ENCODE measurements around the gene MAT2A. TPM values are rescaled to one million over a fixed set of nuclear protein-coding genes. Genes with fewer than 3 reads are reported as not detected.

MAT2A gene
- total RNA-seq, 4 donors from 2014 or later, result 303 to 511 (median 354) TPM

DNA sequence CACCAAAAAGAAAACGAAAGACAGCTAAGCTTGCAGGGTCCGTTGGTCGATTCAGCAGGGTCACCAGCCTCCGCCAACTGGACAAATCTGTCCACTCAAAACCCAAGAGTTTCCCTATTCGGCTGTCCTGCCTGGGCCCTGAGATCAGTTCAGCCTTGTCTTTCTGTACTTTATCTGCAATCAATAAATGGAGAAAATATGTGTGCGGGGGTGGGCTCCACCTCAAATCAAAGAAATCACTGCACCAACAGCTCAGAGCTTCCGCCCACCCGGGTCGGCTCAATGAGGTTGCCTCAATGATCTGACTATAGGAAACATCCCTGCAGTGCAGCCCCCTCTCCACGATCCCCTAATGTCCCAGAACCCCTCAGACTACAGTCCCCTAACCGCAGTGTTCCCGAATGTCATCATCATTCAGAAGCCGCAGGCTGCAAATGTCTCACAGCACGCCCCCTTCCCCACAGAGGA is 21.9 kb downstream of the MAT2A start:
- H3K4me1 ChIP-seq, result peaks cover 5 to 17% of the 10 kb centered on the region in 2 donors
- DNase-seq, result no peak
- H3K9me3 ChIP-seq, result no peaks in the 10 kb centered on the region
- intact Hi-C loops (cut with DNase I), result no loop called here
- H3K4me3 ChIP-seq (replicated peaks in 1 of 3), result peak overlapping the region; percentile 75 to 87 (median 80)
- 3 to 7% methylated on average over 5 to 14 of the region's 14 CpGs for WGBS, 2 donors
- TF ChIP-seq, protein P1, sequence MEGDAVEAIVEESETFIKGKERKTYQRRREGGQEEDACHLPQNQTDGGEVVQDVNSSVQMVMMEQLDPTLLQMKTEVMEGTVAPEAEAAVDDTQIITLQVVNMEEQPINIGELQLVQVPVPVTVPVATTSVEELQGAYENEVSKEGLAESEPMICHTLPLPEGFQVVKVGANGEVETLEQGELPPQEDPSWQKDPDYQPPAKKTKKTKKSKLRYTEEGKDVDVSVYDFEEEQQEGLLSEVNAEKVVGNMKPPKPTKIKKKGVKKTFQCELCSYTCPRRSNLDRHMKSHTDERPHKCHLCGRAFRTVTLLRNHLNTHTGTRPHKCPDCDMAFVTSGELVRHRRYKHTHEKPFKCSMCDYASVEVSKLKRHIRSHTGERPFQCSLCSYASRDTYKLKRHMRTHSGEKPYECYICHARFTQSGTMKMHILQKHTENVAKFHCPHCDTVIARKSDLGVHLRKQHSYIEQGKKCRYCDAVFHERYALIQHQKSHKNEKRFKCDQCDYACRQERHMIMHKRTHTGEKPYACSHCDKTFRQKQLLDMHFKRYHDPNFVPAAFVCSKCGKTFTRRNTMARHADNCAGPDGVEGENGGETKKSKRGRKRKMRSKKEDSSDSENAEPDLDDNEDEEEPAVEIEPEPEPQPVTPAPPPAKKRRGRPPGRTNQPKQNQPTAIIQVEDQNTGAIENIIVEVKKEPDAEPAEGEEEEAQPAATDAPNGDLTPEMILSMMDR (IDR thresholded peaks at IDR 0.05), result no peak
- TF ChIP-seq POLR2A (IDR thresholded peaks at IDR 0.05), result no peak
- H3K27ac ChIP-seq, result peak overlapping the region; percentile 43 to 94 (median 62)
- H3K36me3 ChIP-seq, result peaks cover 0 to 2% of the 10 kb centered on the region in 2 donors
- no peaks in the 10 kb centered on the region for H3K27me3 ChIP-seq

DNA sequence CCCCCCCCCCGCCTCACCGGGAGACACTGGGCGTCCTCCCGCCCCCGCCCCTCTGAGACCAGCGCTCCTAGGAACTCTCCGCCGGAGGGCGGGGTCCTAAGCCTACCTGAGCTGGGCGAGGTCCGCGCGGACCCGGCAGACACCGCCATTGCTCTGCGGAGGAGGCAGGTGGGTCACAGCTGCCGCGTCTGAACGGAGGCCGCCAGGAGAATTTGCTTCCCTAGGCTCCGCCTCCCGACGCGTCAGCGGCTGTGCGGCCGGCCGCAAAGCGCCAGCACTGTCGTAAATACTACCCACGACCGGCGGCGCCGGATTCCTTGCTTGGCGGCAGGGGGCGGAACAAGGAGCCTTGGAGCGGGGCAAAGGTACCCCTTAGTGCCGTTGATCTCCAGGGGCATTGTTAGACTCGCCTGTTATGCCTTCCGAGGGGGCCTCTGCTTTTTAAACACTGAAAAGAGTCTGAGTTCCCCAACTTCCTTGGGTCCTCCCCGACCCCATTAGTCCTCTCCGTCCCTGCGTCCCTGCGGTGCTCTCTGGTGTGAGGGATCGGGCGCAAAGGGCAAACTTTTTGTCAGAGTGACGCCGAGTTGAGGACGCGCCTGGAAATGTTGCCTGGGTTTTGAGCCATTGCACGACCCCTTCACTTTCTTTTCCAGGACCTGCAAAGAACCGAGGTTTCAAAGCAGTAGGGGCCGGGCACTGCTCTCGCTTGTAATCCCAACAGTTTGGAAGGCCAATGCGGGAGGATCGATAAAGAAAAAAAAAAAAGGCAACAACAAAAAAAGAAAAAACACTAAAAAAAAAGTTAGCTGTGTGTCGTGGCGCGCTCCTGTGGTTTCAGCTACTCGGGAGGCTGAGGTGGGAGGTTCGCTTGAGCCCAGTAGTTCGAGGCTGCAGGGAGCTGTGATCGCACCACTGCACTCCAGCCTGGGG is 22.6 kb downstream of the MAT2A start, which contains the start of gene GGCX:
Gene GGCX, minus strand, starts transcription at position 214 of the 933 bp plus-strand sequence. Its CDS starts 65 bp downstream, at position 149.
- no peaks in the 10 kb centered on the region for H3K9me3 ChIP-seq
- DNase-seq, result peak; percentile 96 to 97
- TF ChIP-seq POLR2A (IDR thresholded peaks at IDR 0.05), result peak in 1 of 2 donors; percentile 87
- TF ChIP-seq, protein P1 (IDR thresholded peaks at IDR 0.05), result peak in 2 of 6 experiments; percentile 16 to 35
- no peaks in the 10 kb centered on the region for H3K27me3 ChIP-seq
- H3K4me3 ChIP-seq (replicated peaks in 1 of 3), result peak within 1 kb of the TSS; percentile 75 to 87 (median 80)
- H3K36me3 ChIP-seq, result no peaks in the 10 kb centered on the region
- peak within 1 kb of the TSS; percentile 62 to 94 (median 79) for H3K27ac ChIP-seq
- intact Hi-C loops (cut with DNase I), result no loop called here
- WGBS, 2 donors, result 6 to 8% methylated on average over 32 to 37 of the region's 64 CpGs
- peaks cover 5 to 17% of the 10 kb centered on the region in 2 donors for H3K4me1 ChIP-seq

DNA sequence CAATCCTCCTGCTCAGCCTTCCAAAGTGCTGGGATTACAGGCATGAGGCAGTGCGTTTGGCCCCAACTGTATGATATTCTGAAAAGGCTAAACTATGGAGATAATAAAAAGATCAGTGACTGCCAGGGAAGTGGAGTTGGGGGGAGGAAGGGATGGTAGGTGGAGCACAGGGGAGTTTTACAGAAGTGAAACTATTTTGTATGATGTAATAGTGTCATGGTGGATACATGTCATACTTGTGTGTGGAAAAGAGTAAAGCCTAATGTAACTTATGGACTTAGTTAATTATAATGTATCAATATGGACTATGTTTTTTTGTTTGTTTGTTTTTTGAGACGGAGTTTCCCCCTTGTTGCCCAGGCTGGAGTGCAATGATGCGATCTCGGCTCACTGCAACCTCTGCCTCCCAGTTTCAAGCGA is 25.2 kb downstream of the MAT2A start:
- no peaks in the 10 kb centered on the region for H3K27me3 ChIP-seq
- no peak for TF ChIP-seq POLR2A (IDR thresholded peaks at IDR 0.05)
- TF ChIP-seq, protein P1 (IDR thresholded peaks at IDR 0.05), result no peak
- intact Hi-C loops (cut with DNase I), result no loop called here
- no peak overlapping the region for H3K4me3 ChIP-seq (replicated peaks in 1 of 3)
- no peaks in the 10 kb centered on the region for H3K36me3 ChIP-seq
- no peak overlapping the region for H3K27ac ChIP-seq
- H3K4me1 ChIP-seq, result peaks cover 5 to 17% of the 10 kb centered on the region in 2 donors
- no peaks in the 10 kb centered on the region for H3K9me3 ChIP-seq
- 90 to 91% methylated on average over 5 of the region's 5 CpGs for WGBS, 2 donors
- no peak for DNase-seq

DNA sequence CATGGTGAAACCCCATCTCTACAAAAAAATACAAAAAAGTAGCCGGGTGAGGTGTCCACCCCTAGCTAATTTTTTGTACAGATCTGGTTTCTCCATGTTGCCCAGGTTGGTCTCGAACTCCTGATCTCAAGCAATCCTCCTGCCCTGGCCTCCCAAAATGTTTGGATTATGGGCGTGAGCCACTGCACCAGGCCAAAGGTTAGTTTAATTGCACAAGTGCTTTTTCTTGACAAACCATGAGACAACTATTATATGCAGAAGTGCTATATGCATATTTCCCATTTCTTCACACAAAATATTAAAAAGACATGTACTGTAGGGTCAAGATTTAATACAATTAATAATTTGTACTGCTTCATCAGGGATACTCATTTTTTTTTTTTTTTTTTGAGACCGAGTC is 27.3 kb downstream of the MAT2A start:
- DNase-seq, result no peak
- H3K4me1 ChIP-seq, result peaks cover 5 to 6% of the 10 kb centered on the region in 2 donors
- H3K27ac ChIP-seq, result no peak overlapping the region
- H3K9me3 ChIP-seq, result no peaks in the 10 kb centered on the region
- H3K27me3 ChIP-seq, result no peaks in the 10 kb centered on the region
- 81 to 93% methylated on average over 4 of the region's 4 CpGs for WGBS, 2 donors
- no peak overlapping the region for H3K4me3 ChIP-seq (replicated peaks in 1 of 3)
- H3K36me3 ChIP-seq, result no peaks in the 10 kb centered on the region
- intact Hi-C loops (cut with DNase I), result no loop called here
- no peak for TF ChIP-seq POLR2A (IDR thresholded peaks at IDR 0.05)
- TF ChIP-seq, protein P1 (IDR thresholded peaks at IDR 0.05), result no peak

DNA sequence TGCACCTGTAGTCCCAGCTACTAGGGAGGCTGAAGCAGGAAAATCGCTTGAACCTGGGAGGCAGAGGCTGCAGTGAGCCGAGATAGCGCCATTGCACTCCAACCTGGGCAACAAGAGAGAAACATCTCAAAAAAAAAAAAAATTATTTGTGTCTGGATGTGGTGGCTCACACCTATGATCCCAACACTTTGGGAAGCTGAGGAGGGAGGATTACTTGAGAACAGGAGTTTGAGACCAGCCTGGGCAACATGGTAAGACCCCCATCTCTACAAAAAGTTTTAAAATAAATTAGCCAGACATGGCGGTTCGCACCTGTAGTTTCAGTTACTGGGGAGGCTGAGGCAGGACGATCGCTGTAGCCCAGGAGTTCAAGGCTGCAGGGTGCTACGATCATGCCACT is 36.8 kb downstream of the MAT2A start:
- Histone ChIP-seq H3K27me3 (no peaks in the 10 kb centered on the region), H3K4me1 (peaks cover 21 to 29% of the 10 kb centered on the region in 2 donors), H3K36me3 (no peaks in the 10 kb centered on the region), H3K4me3 (replicated peaks in 1 of 3) (no peak overlapping the region), H3K27ac (peak overlapping the region in 1 of 3 donors; percentile 23), H3K9me3 (no peaks in the 10 kb centered on the region)
- intact Hi-C loops (cut with DNase I), result no loop called here
- no peak for TF ChIP-seq POLR2A (IDR thresholded peaks at IDR 0.05)
- TF ChIP-seq, protein P1 (IDR thresholded peaks at IDR 0.05), result no peak
- 88 to 91% methylated on average over 8 of the region's 8 CpGs for whole genome bisulfite sequencing, 2 donors
- no peak for DNase-seq
